K562 (cell line): ENCODE results near the gene GUK1. TPM values are rescaled to one million over a fixed set of nuclear protein-coding genes. Genes with fewer than 3 reads are reported as not detected.

Source experiments
- ATAC-seq: fragments of 200-7000 bp; cut with Tn5 transposase; 3 replicates; pipeline ENCODE4 v1.9.1; 2020; ENCODE audit warnings: moderate library complexity
- BruUV-seq: library from RNA; stranded (reverse); fragments of 400-500 nt; replicated peaks from 2 replicates; lab custom pipeline; 2021; lab: Mats Ljungman, UMichigan
- CTCF ChIA-PET: fragments of 300-600 bp; formaldehyde crosslinking; extraction: SDS; loops from one replicate; lab custom pipeline; 2021; ENCODE audit warnings: low intra/inter-chr PET ratio; lab: Yijun Ruan, JAX
- POLR2A ChIA-PET: fragments of 300-600, 350-650 bp; sonication (Branson Sonifier 250); formaldehyde crosslinking; extraction: SDS; loops from one replicate; lab custom pipeline; 2021; ENCODE audit warnings: antibody characterized with exemption, inconsistent platforms; lab: Yijun Ruan, JAX
- DNase-seq, 4 experiments: peaks; one replicate each; pipeline versions ENCODE4 v3.0.0 to v3.0.0-alpha.2; 2011 to 2018; ENCODE audit warnings: low spot score in 3 of 4, mixed read lengths in 3 of 4; ENCODE audit errors: extremely low read depth in 1 of 4
- FAIRE-seq: peaks from 2 replicates; lab custom pipeline; 2011; peaks lifted over from hg19 to GRCh38; lab: Jason Lieb, UNC
- H2AFZ ChIP-seq: 2 replicates; pipeline ENCODE4 v1.6.0; 2011; ENCODE audit warnings: low read depth, low read length, control low read depth, inconsistent platforms
- H3K27ac ChIP-seq: fragments of 200-600 bp; 3 replicates; pipeline ENCODE4 v1.8.0; 2011; ENCODE audit warnings: low read depth, mild to moderate bottlenecking, control low read depth, inconsistent platforms, low read length, moderate library complexity, mixed read lengths; ENCODE audit errors: extremely low read depth
- H3K27me3 ChIP-seq, 2 experiments: fragments of 300-600 bp in 1 of 2; 2 replicates in 1 of 2; 3 replicates in 1 of 2; pipeline versions ENCODE4 v1.6.0 to v1.8.0; 2011; ENCODE audit warnings: inconsistent platforms in 2 of 2, low read length in 2 of 2, mild to moderate bottlenecking in 1 of 2, mixed read lengths in 1 of 2, moderate library complexity in 1 of 2; ENCODE audit not compliant: control insufficient read depth in 2 of 2, insufficient read depth in 2 of 2
- H3K36me3 ChIP-seq: fragments of 300-600 bp; 3 replicates; pipeline ENCODE4 v1.8.0; 2011; ENCODE audit warnings: mild to moderate bottlenecking, low read length, inconsistent platforms; ENCODE audit not compliant: control insufficient read depth, insufficient read depth
- H3K4me1 ChIP-seq, 2 experiments: fragments of 200-600 bp in 1 of 2; replicated peaks in 1 of 2; 2 replicates in 1 of 2; 3 replicates in 1 of 2; pipeline versions ENCODE4 v1.5.1 to v1.8.0; 2011; ENCODE audit warnings: inconsistent platforms in 2 of 2, low read length in 2 of 2, mild to moderate bottlenecking in 1 of 2, mixed read lengths in 1 of 2, moderate library complexity in 1 of 2; ENCODE audit not compliant: control insufficient read depth in 2 of 2, insufficient read depth in 2 of 2
- H3K4me2 ChIP-seq: 2 replicates; pipeline ENCODE4 v1.6.1; 2011; ENCODE audit warnings: low read length, control low read depth, inconsistent platforms, mixed read lengths; ENCODE audit not compliant: insufficient read depth
- H3K4me3 ChIP-seq: fragments of 200-600 bp; sonication (generic), shearing (Covaris generic); 2 replicates; pipeline ENCODE4 v1.5.1; 2016; ENCODE audit warnings: control low read depth, inconsistent platforms
- H3K79me2 ChIP-seq: fragments of 200-600 bp; 3 replicates; pipeline ENCODE4 v1.8.0; 2011; ENCODE audit warnings: low read length, inconsistent platforms; ENCODE audit not compliant: control insufficient read depth, insufficient read depth
- H3K9ac ChIP-seq, 2 experiments: 2 replicates each; pipeline versions ENCODE4 v1.6.0 to v1.6.1; 2011; ENCODE audit warnings: low read depth in 2 of 2, low read length in 2 of 2, control low read depth in 1 of 2, inconsistent platforms in 1 of 2, mild to moderate bottlenecking in 1 of 2, mixed read lengths in 1 of 2; ENCODE audit not compliant: insufficient read depth in 1 of 2
- H3K9me1 ChIP-seq: one replicate; pipeline ENCODE4 v1.6.0; 2011; ENCODE audit warnings: inconsistent platforms, mild to moderate bottlenecking, low read length, moderate library complexity; ENCODE audit not compliant: control insufficient read depth, insufficient read depth
- H3K9me3 ChIP-seq: replicated peaks from 2 replicates; pipeline ENCODE4 v1.5.1; 2011; ENCODE audit warnings: low read depth, low read length, inconsistent platforms; ENCODE audit not compliant: control insufficient read depth, insufficient read depth
- H4K20me1 ChIP-seq: replicated peaks from 2 replicates; pipeline ENCODE4 v1.6.1; 2011; ENCODE audit warnings: low read length, inconsistent platforms, mixed read lengths; ENCODE audit not compliant: control insufficient read depth, insufficient read depth
- KLF13 ChIP-seq: fragments of 450-650 bp; IDR thresholded peaks from 2 replicates; pipeline ENCODE4 v1.6.1; 2016; ENCODE audit warnings: missing genetic modification characterization, low read depth, mild to moderate bottlenecking, missing compliant biosample characterization, moderate library complexity, borderline replicate concordance
- LEF1 ChIP-seq: fragments of 450-650 bp; IDR thresholded peaks from 2 replicates; pipeline ENCODE4 v1.6.1; 2016; ENCODE audit warnings: mild to moderate bottlenecking
- MYC ChIP-seq, 2 experiments: fragments of 250-450 bp in 1 of 2; sonication (Bioruptor Pico) in 1 of 2; IDR thresholded peaks; 2 replicates each; pipeline versions ENCODE4 v1.5.1 to v1.6.1; 2012 to 2021; ENCODE audit warnings: low read depth in 2 of 2, borderline replicate concordance in 1 of 2, improper control_type of control experiment in 1 of 2, low read length in 1 of 2, mild to moderate bottlenecking in 1 of 2, moderate library complexity in 1 of 2
- NR1H2 ChIP-seq: sonication (generic); formaldehyde crosslinking; IDR thresholded peaks from 2 replicates; pipeline ENCODE4 v1.4.0; 2020; ENCODE audit warnings: mild to moderate bottlenecking, missing genetic modification reagents
- POLR2G ChIP-seq: fragments of 200-400 bp; formaldehyde crosslinking; IDR thresholded peaks from 2 replicates; pipeline ENCODE4 v1.6.1; 2017; ENCODE audit warnings: low read depth, mild to moderate bottlenecking, antibody characterized with exemption, low read length, moderate library complexity
- RBFOX2 ChIP-seq: fragments of 200-400 bp; formaldehyde crosslinking; IDR thresholded peaks from 2 replicates; pipeline ENCODE4 v1.6.1; 2017; ENCODE audit warnings: low read depth, mild to moderate bottlenecking, low read length, moderate library complexity
- SMARCA5 ChIP-seq: fragments of 450-650 bp; IDR thresholded peaks from 2 replicates; pipeline ENCODE4 v1.6.1; 2016
- SNIP1 ChIP-seq: fragments of 450-650 bp; IDR thresholded peaks from 2 replicates; pipeline ENCODE4 v1.7.1; 2017; ENCODE audit warnings: low read depth, mild to moderate bottlenecking
- U2AF2 ChIP-seq: fragments of 200-400 bp; formaldehyde crosslinking; optimal IDR thresholded peaks from 2 replicates; pipeline ENCODE3; 2017; ENCODE audit warnings: low read depth, mild to moderate bottlenecking, low read length
- ZBTB33 ChIP-seq: sonication (generic); formaldehyde crosslinking; IDR thresholded peaks from 2 replicates; pipeline ENCODE4 v1.8.1; 2023; ENCODE audit warnings: mild to moderate bottlenecking, missing genetic modification reagents
- WGBS: fragments of 100-300 bp; shearing (Covaris generic); methylation state at CpG from one replicate; pipeline ENCODE4 v1.1.6; 2016; ENCODE audit warnings: low coverage, mixed read lengths; ENCODE audit not compliant: insufficient coverage; ENCODE audit errors: missing lambda C conversion rate; 5-methylcytosine and 5-hydroxymethylcytosine counted together
- in situ Hi-C: fragments of 300-500 bp; cut with MboI; formaldehyde crosslinking; loops from 4 replicates; pipeline ENCODE4 v1.15.0; 2018; ENCODE audit warnings: inconsistent platforms, mixed read lengths
- intact Hi-C: fragments of 100-400 bp; cut with micrococcal nuclease; formaldehyde crosslinking; loops from 2 replicates; pipeline ENCODE4 v1.14.2; 2022
- polyA plus RNA-seq, 8 experiments: library from polyadenylated mRNA; depleted of rRNA in 4 of 8; stranded (reverse) in 5 of 8; unstranded in 3 of 8; fragments of >200 nt; fragmentation: Nextera tagmentation in 2 of 8; fragmentation: Illumina TruSeq in 1 of 8; extraction: Ambion mirVana in 2 of 8; extraction: Trizol in 1 of 8; gene quantifications; 2 replicates each; pipeline versions ENCODE4 v1.2.1 to v1.2.3, GENCODE V29; 2011 to 2014; ENCODE audit warnings: inconsistent platforms in 1 of 8, missing spikeins in 1 of 8
- total RNA-seq, 7 experiments: library from RNA; depleted of rRNA in 6 of 7; stranded (reverse); fragments of >200 nt in 6 of 7; fragmentation: Illumina TruSeq in 2 of 7; extraction: Trizol in 2 of 7; gene quantifications; 2 replicates each; pipeline versions ENCODE4 v1.2.1 to v1.2.3, GENCODE V29; 2011 to 2021; ENCODE audit warnings: low replicate concordance in 1 of 7
- TF ChIP-seq, protein P1 (sequence below): fragments of 200-800 bp; sonication (Bioruptor generic); IDR thresholded peaks from 2 replicates; pipeline ENCODE4 v1.6.1; 2017; ENCODE audit warnings: missing genetic modification characterization, missing compliant biosample characterization
- TF ChIP-seq, protein P2 (sequence below): fragments of 450-650 bp; IDR thresholded peaks from 2 replicates; pipeline ENCODE4 v1.7.0; 2016; ENCODE audit warnings: borderline replicate concordance

The GUK1 gene
- total and polyA plus RNA-seq, 9 of the 15 experiments (the other 6 are each of a cell fraction or from before 2014, with no cell fraction given): 7.0 to 331 (median 132) TPM

DNA sequence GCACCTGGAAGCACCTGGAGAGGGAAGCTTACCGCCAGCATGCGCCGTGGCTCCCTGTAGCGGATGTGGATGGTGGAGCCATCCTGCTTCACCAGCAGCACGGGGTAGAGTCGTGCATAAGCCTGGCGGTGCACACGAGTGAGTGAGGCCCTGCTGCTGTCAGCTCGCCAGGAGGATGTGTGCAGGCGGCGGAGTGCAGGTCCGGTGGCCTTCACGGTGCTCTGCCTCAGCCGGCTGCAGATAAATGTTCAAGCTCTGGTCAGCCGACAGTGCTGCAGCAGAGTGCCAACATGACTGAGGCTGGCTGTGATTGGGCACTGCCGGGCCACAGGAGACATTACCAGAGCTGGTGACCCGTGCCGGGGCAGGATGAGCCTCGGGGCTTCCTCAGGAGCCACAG is 32.4 kb upstream of the GUK1 start:
- CTCF ChIA-PET: no interaction called here

More for the DNA sequence above, 32.4 kb upstream of the GUK1 start:
- Histone ChIP-seq H3K9ac (peak overlapping the region; percentile 86 to 99; a peak in 2 of 4 replicates), H3K79me2 (peaks cover 41% of the 10 kb centered on the region), H3K27me3 (no peaks in the 10 kb centered on the region), H3K4me3 (peak overlapping the region; percentile 81), H4K20me1 (no peaks in the 10 kb centered on the region), H3K36me3 (peaks cover 29% of the 10 kb centered on the region; the same call in 2 of the 3 replicates), H3K27ac (no peak overlapping the region), H3K9me3 (peaks cover 5% of the 10 kb centered on the region; the same call in 1 of the 2 replicates)
- 86% methylated on average over 18 of the region's 19 CpGs for WGBS
- POLR2A ChIA-PET: interaction anchor here (0.6 to 2.0 kb wide), 4 partner anchors 9 to 60 kb away, joined by 3 to 8 read pairs (median 6); no protein-coding TSS in a partner anchor
- ATAC-seq (no peak), FAIRE-seq (no peak)
- intact Hi-C loops: no loop called here
- TF ChIP-seq POLR2G (peak; percentile 29; the same call in 1 of the 2 replicates), MYC (IDR thresholded peaks at IDR 0.05; ENCODE audit: low read depth, low read length) (no peak), MYC (CRISPR knock-in tag; IDR thresholded peaks at IDR 0.05; ENCODE audit: borderline replicate concordance, low read depth) (no peak), RBFOX2 (peak; percentile 49), U2AF2 (no peak), NR1H2 (no peak), LEF1 (no peak), KLF13 (tag) (no peak), ZBTB33 (0 out of 2 replicates have a peak, but pooled peaks have one; percentile 33), SMARCA5 (no peak), SNIP1 (no peak)
- TF ChIP-seq, protein P1, sequence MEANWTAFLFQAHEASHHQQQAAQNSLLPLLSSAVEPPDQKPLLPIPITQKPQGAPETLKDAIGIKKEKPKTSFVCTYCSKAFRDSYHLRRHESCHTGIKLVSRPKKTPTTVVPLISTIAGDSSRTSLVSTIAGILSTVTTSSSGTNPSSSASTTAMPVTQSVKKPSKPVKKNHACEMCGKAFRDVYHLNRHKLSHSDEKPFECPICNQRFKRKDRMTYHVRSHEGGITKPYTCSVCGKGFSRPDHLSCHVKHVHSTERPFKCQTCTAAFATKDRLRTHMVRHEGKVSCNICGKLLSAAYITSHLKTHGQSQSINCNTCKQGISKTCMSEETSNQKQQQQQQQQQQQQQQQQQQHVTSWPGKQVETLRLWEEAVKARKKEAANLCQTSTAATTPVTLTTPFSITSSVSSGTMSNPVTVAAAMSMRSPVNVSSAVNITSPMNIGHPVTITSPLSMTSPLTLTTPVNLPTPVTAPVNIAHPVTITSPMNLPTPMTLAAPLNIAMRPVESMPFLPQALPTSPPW: no peak
- TF ChIP-seq, protein P2, sequence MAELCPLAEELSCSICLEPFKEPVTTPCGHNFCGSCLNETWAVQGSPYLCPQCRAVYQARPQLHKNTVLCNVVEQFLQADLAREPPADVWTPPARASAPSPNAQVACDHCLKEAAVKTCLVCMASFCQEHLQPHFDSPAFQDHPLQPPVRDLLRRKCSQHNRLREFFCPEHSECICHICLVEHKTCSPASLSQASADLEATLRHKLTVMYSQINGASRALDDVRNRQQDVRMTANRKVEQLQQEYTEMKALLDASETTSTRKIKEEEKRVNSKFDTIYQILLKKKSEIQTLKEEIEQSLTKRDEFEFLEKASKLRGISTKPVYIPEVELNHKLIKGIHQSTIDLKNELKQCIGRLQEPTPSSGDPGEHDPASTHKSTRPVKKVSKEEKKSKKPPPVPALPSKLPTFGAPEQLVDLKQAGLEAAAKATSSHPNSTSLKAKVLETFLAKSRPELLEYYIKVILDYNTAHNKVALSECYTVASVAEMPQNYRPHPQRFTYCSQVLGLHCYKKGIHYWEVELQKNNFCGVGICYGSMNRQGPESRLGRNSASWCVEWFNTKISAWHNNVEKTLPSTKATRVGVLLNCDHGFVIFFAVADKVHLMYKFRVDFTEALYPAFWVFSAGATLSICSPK: no peak
- TF ChIP-seq, all 486 proteins: peak for 3
- DNase-seq: peak in 1 of 4 experiments; percentile 8
- no TSS peak for BruUV-seq
- H2AFZ ChIP-seq: no peak overlapping the region
- no peaks in the 10 kb centered on the region for H3K9me1 ChIP-seq
- in situ Hi-C loops: no loop called here
- H3K4me1 ChIP-seq: peaks cover 23 to 56% of the 10 kb centered on the region in 2 experiments; a peak in 4 of 5 replicates
- peak overlapping the region; percentile 97 for H3K4me2 ChIP-seq
